Measurements from ENCODE around the gene TOPBP1.

Gene TOPBP1

DNA sequence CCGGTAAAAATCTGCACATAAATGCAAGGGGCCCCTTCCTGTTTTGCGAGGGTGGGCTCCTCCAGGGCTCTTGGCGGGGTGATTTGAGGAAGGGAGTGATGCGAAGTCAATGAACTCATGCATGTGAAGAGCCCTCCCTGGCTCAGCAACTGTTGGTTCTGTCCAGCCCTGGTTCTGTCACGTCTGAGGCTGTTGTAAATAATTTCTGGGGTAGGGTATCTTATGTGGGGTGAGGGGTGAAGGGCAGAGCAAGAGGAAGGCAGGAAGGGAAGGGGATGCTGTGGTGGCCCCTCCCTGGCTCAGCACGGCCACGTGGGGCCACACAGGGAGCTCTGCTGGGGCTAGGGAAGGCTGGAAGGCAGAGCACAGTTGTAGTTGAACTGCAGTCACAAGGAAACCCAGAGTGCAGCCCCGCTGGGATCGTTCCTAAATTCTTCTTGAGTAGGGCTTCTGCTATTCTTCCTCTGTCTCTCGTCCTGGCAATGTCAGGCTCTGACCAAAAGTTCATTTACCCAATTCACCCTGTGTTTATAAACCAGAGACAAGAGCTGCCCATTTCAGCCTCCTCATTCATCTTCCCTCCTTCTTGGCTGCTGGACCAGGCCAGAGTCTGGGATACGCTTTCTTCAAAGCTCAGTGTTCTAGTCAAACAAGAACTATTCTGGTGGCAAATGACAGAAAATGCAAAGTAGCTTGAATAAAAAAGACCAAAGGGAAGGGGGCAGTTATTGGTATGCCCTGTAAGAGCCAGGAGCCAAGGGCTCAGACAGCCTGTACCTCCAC is 14.8 kb upstream of the TOPBP1 start:
- H3F3A ChIP-seq (ENCODE audit: insufficient read depth, low read length) = peaks cover 14% of the 10 kb centered on the region
- no peak for TF ChIP-seq EZH2phosphoT487 (IDR thresholded peaks at IDR 0.05; ENCODE audit: low read length)
- TF ChIP-seq, protein P1, sequence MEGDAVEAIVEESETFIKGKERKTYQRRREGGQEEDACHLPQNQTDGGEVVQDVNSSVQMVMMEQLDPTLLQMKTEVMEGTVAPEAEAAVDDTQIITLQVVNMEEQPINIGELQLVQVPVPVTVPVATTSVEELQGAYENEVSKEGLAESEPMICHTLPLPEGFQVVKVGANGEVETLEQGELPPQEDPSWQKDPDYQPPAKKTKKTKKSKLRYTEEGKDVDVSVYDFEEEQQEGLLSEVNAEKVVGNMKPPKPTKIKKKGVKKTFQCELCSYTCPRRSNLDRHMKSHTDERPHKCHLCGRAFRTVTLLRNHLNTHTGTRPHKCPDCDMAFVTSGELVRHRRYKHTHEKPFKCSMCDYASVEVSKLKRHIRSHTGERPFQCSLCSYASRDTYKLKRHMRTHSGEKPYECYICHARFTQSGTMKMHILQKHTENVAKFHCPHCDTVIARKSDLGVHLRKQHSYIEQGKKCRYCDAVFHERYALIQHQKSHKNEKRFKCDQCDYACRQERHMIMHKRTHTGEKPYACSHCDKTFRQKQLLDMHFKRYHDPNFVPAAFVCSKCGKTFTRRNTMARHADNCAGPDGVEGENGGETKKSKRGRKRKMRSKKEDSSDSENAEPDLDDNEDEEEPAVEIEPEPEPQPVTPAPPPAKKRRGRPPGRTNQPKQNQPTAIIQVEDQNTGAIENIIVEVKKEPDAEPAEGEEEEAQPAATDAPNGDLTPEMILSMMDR (IDR thresholded peaks at IDR 0.05; ENCODE audit: low read length) = no peak
- no peak for TF ChIP-seq EZH2 (optimal IDR thresholded peaks at IDR 0.05; ENCODE audit: low read depth, low read length)
- peak overlapping the region; percentile 74 for H3K4me2 ChIP-seq (ENCODE audit: low read depth, low read length)
- H3K4me3 ChIP-seq (ENCODE audit: low read length) = peak overlapping the region; percentile 3; the same call in 1 of the 2 replicates
- no peaks in the 10 kb centered on the region for H3K36me3 ChIP-seq (replicated peaks; ENCODE audit: insufficient read depth, low read length)
- no peak overlapping the region for H3K9ac ChIP-seq (ENCODE audit: low read length)
- no peaks in the 10 kb centered on the region for H3K9me2 ChIP-seq (replicated peaks; ENCODE audit: insufficient read depth, low read length)
- H4K20me1 ChIP-seq (ENCODE audit: insufficient read depth, low read length) = no peaks in the 10 kb centered on the region
- no peak for DNase-seq
- H3K4me1 ChIP-seq (ENCODE audit: low read length) = peaks cover 23% of the 10 kb centered on the region
- no peaks in the 10 kb centered on the region for H3K9me3 ChIP-seq (replicated peaks; ENCODE audit: insufficient read depth, low read length)
- H3K79me2 ChIP-seq (ENCODE audit: low read length) = no peaks in the 10 kb centered on the region
- no peak overlapping the region for H2AFZ ChIP-seq (ENCODE audit: low read length)
- peak overlapping the region; percentile 34; the same call in 1 of the 2 replicates for H3K27ac ChIP-seq (ENCODE audit: low read length)
- H3K27me3 ChIP-seq (replicated peaks; ENCODE audit: insufficient read depth, low read length) = peaks cover 16% of the 10 kb centered on the region

DNA sequence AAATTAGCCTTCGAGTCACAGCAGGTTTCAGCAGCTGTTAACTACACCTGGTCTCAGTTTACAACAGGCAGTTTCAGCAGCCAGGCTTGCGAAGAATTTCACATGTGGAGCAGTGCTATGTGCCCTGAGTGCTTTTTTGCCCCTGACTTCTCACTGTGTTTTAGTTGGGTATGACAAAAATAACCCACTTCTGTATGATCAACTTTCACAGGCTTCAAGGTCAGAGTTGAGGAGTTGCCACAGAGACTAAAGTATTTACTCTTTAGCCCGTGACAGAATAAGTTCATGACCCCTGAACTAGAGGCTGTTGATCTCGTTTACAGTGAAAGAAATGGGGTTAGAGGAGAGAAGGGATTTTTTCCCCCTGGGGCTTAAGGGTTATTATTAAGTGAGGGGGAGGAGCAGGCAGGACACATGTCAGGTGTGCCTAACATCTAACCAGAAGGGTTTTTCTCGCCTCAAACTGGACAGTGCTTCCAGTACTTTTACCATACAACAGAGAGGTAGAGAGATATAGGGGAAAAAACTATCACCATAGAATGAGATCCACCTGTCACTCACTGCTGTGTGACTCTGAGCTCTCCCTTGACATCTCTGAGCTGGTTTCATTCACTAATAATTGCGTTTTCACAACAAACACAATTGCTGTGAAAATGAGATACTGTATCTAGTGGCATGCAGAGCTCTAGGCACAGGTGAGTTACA is 14.0 kb upstream of the TOPBP1 start:
- Histone ChIP-seq H2AFZ (ENCODE audit: low read length) (no peak overlapping the region), H3K4me3 (ENCODE audit: low read length) (peak overlapping the region; percentile 3; the same call in 1 of the 2 replicates), H3K9ac (ENCODE audit: low read length) (no peak overlapping the region), H3K27me3 (replicated peaks; ENCODE audit: insufficient read depth, low read length) (peaks cover 16% of the 10 kb centered on the region), H3K4me1 (ENCODE audit: low read length) (peaks cover 23% of the 10 kb centered on the region), H3F3A (ENCODE audit: insufficient read depth, low read length) (peaks cover 14% of the 10 kb centered on the region), H3K79me2 (ENCODE audit: low read length) (no peaks in the 10 kb centered on the region), H3K4me2 (ENCODE audit: low read depth, low read length) (peak overlapping the region; percentile 74), H3K36me3 (replicated peaks; ENCODE audit: insufficient read depth, low read length) (no peaks in the 10 kb centered on the region), H3K27ac (ENCODE audit: low read length) (peak overlapping the region; percentile 34; the same call in 1 of the 2 replicates), H4K20me1 (ENCODE audit: insufficient read depth, low read length) (no peaks in the 10 kb centered on the region), H3K9me3 (replicated peaks; ENCODE audit: insufficient read depth, low read length) (no peaks in the 10 kb centered on the region), H3K9me2 (replicated peaks; ENCODE audit: insufficient read depth, low read length) (no peaks in the 10 kb centered on the region)
- peak; percentile 88 for DNase-seq
- TF ChIP-seq EZH2phosphoT487 (IDR thresholded peaks at IDR 0.05; ENCODE audit: low read length) (no peak), EZH2 (optimal IDR thresholded peaks at IDR 0.05; ENCODE audit: low read depth, low read length) (no peak)
- TF ChIP-seq, protein P1 (IDR thresholded peaks at IDR 0.05; ENCODE audit: low read length) = no peak

- H3K79me2 ChIP-seq (ENCODE audit: low read length) = no peaks in the 10 kb centered on the region
- peak overlapping the region; percentile 49 for H2AFZ ChIP-seq (ENCODE audit: low read length)
- H3K9me2 ChIP-seq (replicated peaks; ENCODE audit: insufficient read depth, low read length) = no peaks in the 10 kb centered on the region
- no peak overlapping the region for H3K9ac ChIP-seq (ENCODE audit: low read length)
- peak overlapping the region; percentile 45 for H3K4me3 ChIP-seq (ENCODE audit: low read length)
- H3K4me2 ChIP-seq (ENCODE audit: low read depth, low read length) = peak overlapping the region; percentile 74
- DNase-seq = peak; percentile 46
- no peak for TF ChIP-seq EZH2 (optimal IDR thresholded peaks at IDR 0.05; ENCODE audit: low read depth, low read length)
- TF ChIP-seq, protein P1 (IDR thresholded peaks at IDR 0.05; ENCODE audit: low read length) = no peak
- no peak for TF ChIP-seq EZH2phosphoT487 (IDR thresholded peaks at IDR 0.05; ENCODE audit: low read length)
- H3K9me3 ChIP-seq (replicated peaks; ENCODE audit: insufficient read depth, low read length) = no peaks in the 10 kb centered on the region
- H3K36me3 ChIP-seq (replicated peaks; ENCODE audit: insufficient read depth, low read length) = no peaks in the 10 kb centered on the region
- H4K20me1 ChIP-seq (ENCODE audit: insufficient read depth, low read length) = no peaks in the 10 kb centered on the region
- H3K4me1 ChIP-seq (ENCODE audit: low read length) = peaks cover 23% of the 10 kb centered on the region
- H3F3A ChIP-seq (ENCODE audit: insufficient read depth, low read length) = peaks cover 14% of the 10 kb centered on the region
- H3K27ac ChIP-seq (ENCODE audit: low read length) = no peak overlapping the region
- peaks cover 16% of the 10 kb centered on the region for H3K27me3 ChIP-seq (replicated peaks; ENCODE audit: insufficient read depth, low read length)
Measured at GRCh38 chr3:133674290-133674919, 12.7 kb upstream of the TOPBP1 start.

All from MM.1S (cell line).